H1 (cell line): ENCODE results near the gene RFT1.

Experiments
- ATF2 ChIP-seq: IDR thresholded peaks from 2 replicates; pipeline ENCODE4 v1.6.1; 2012; ENCODE audit warnings: low read length, inconsistent platforms
- ATF3 ChIP-seq: IDR thresholded peaks from 2 replicates; pipeline ENCODE4 v1.6.1; 2011; ENCODE audit warnings: low read depth, mild to moderate bottlenecking, low read length; ENCODE audit not compliant: insufficient read depth
- BCL11A ChIP-seq, 2 experiments: IDR thresholded peaks; one replicate each; pipeline ENCODE4 v1.6.1; 2011; ENCODE audit warnings: low read depth in 2 of 2, low read length in 2 of 2, mild to moderate bottlenecking in 2 of 2
- CHD2 ChIP-seq: IDR thresholded peaks from 2 replicates; pipeline ENCODE4 v1.6.1; 2012; ENCODE audit warnings: low read length, improper control_type of control experiment
- CTCF ChIP-seq, 3 experiments: IDR thresholded peaks; 1 replicate in 2 of 3; 2 replicates in 1 of 3; pipeline versions ENCODE4 v1.5.1 to v1.6.1; 2011; ENCODE audit warnings: low read length in 3 of 3, mild to moderate bottlenecking in 3 of 3, inconsistent platforms in 2 of 3, low read depth in 1 of 3, moderate library complexity in 1 of 3; ENCODE audit not compliant: insufficient read depth in 1 of 3; ENCODE audit errors: control extremely low read depth in 1 of 3
- EP300 ChIP-seq, 2 experiments: IDR thresholded peaks; 1 replicate in 1 of 2; 2 replicates in 1 of 2; pipeline ENCODE4 v1.6.1; 2011 to 2012; ENCODE audit warnings: low read depth in 2 of 2, low read length in 2 of 2, mild to moderate bottlenecking in 2 of 2, borderline replicate concordance in 1 of 2, inconsistent platforms in 1 of 2, moderate library complexity in 1 of 2
- EZH2 ChIP-seq: fragments of 200-600 bp; sonication (generic); IDR thresholded peaks from 2 replicates; pipeline ENCODE4 v1.7.1; 2012; ENCODE audit warnings: low read depth, mild to moderate bottlenecking, moderate library complexity, low read length, inconsistent platforms; ENCODE audit not compliant: severe bottlenecking
- HDAC2 ChIP-seq, 2 experiments: fragments of 300-600 bp in 1 of 2; sonication (generic) in 1 of 2; IDR thresholded peaks; 2 replicates each; pipeline ENCODE4 v1.6.1; 2011 to 2012; ENCODE audit warnings: low read depth in 2 of 2, low read length in 2 of 2, mild to moderate bottlenecking in 2 of 2, moderate library complexity in 2 of 2, borderline replicate concordance in 1 of 2, inconsistent platforms in 1 of 2
- NRF1 ChIP-seq: IDR thresholded peaks from 2 replicates; pipeline ENCODE4 v1.6.1; 2011; ENCODE audit warnings: mild to moderate bottlenecking, low read depth, low read length, improper control_type of control experiment
- POLR2A ChIP-seq, 2 experiments: IDR thresholded peaks; 1 replicate in 1 of 2; 2 replicates in 1 of 2; pipeline ENCODE4 v1.6.1; 2011; ENCODE audit warnings: low read depth in 2 of 2, low read length in 2 of 2, mild to moderate bottlenecking in 2 of 2; ENCODE audit errors: control extremely low read depth in 1 of 2
- POLR2AphosphoS5 ChIP-seq: IDR thresholded peaks from 2 replicates; pipeline ENCODE4 v1.6.1; 2011; ENCODE audit warnings: low read depth, low read length
- RAD21 ChIP-seq, 2 experiments: IDR thresholded peaks in 1 of 2; conservative IDR thresholded peaks in 1 of 2; 2 replicates each; pipeline ENCODE4 v1.6.1; 2011; ENCODE audit warnings: low read depth in 2 of 2, low read length in 2 of 2, improper control_type of control experiment in 1 of 2, inconsistent platforms in 1 of 2, mild to moderate bottlenecking in 1 of 2, moderate library complexity in 1 of 2
- TCF12 ChIP-seq: IDR thresholded peaks from 2 replicates; pipeline ENCODE4 v1.6.1; 2011; ENCODE audit warnings: low read depth, mild to moderate bottlenecking, low read length
- USF2 ChIP-seq: IDR thresholded peaks from 2 replicates; pipeline ENCODE4 v1.6.1; 2011; ENCODE audit warnings: low read length, improper control_type of control experiment

GRCh38 chr3:53109190-53109589 lies 21.0 kb downstream of the RFT1 start:
- TF ChIP-seq POLR2AphosphoS5, result no peak
- no peak for TF ChIP-seq CTCF (IDR thresholded peaks at IDR 0.05; ENCODE audit: control extremely low read depth in 1 of 3, insufficient read depth in 1 of 3, low read depth in 1 of 3, low read length in 3 of 3)
- TF ChIP-seq POLR2A (IDR thresholded peaks at IDR 0.05; ENCODE audit: control extremely low read depth in 1 of 2, low read depth in 2 of 2, low read length in 2 of 2), result no peak
- no peak for TF ChIP-seq ATF2
- no peak for TF ChIP-seq USF2
- no peak for TF ChIP-seq EP300 (IDR thresholded peaks at IDR 0.05; ENCODE audit: borderline replicate concordance in 1 of 2, low read depth in 2 of 2, low read length in 2 of 2)
- no peak for TF ChIP-seq EZH2
- TF ChIP-seq HDAC2 (IDR thresholded peaks at IDR 0.05; ENCODE audit: borderline replicate concordance in 1 of 2, low read depth in 2 of 2, low read length in 2 of 2), result no peak
- no peak for TF ChIP-seq NRF1
- no peak for TF ChIP-seq RAD21 (IDR thresholded peaks at IDR 0.05 in 1 of 2, conservative IDR thresholded peaks at IDR 0.05 in 1 of 2; ENCODE audit: low read depth in 2 of 2, low read length in 2 of 2)
- no peak for TF ChIP-seq BCL11A (IDR thresholded peaks at IDR 0.05; ENCODE audit: low read depth in 2 of 2, low read length in 2 of 2)
- TF ChIP-seq TCF12, result no peak
- no peak for TF ChIP-seq ATF3
- TF ChIP-seq CHD2, result no peak
